ENCODE measurements around the gene WDR37.
"Not testable (repeated sequence)": the region's sequence is repeated elsewhere in the genome, so short reads cannot be mapped to it uniquely, and the experiment has no call there.

The WDR37 gene

DNA sequence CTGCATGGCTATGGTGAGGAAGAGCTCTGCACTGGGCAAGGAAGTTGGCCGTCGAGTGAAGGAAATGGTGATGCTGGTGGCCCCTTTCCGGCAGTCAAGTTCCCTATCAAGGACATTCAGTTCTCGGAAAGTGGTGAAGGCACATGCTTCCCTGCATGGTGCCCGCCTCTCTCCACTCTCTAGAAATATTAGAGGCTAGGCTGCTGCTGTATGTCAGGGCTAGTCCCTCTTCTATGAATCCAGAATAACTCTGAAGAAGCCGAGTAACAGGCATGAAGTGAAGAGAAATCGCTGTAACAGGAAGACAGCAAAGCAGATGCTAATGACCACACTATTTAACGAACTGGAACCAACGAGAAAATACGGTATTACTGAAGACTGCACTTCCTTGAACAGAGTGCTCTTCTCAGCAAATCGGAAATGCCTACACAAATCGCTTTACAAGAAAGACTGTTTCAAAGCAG, 12.6 kb upstream of the WDR37 start:
- DNase-seq (ENCODE audit: low read depth in 3 of 3): no peak

DNA sequence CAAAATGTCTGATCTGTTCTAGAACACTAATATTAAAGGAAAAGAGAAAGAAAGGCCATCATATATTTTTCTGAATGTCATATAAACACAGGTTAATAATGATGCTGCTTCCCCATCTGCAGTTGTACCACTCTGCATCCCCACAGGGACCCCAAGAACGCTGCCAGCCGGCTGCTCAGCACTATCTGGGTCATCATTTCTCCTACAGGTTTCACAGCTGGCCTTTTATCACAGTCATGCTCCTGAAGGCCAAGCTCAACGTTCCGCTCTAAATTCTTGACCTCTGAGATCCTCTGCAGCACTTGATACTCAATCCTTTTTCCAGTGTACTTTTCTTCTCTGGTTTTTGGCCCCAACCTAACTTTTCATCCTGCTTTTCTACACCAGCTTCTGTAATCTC, 12.0 kb upstream of the WDR37 start:
- no peak for DNase-seq (ENCODE audit: low read depth in 3 of 3)

DNA sequence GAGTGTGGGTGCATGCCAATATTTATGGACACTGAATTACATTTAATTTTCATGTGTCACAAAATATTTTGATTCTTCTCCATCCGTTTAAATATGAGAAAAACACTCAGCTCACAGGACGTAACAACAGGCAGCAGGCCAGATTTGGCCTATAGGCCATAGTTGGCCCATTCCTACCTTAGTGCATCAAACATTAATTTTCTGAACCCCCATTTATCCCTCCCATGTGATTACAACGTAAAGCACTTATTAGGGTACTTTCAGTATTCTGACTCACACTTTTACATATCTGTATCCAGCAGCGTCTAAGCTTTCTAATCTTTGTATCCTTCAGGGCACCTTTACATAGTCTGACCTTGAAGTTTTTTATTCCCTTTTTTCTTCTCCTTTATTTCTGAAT, 11.2 kb upstream of the WDR37 start:
- no peak for DNase-seq (ENCODE audit: low read depth in 3 of 3)

DNA sequence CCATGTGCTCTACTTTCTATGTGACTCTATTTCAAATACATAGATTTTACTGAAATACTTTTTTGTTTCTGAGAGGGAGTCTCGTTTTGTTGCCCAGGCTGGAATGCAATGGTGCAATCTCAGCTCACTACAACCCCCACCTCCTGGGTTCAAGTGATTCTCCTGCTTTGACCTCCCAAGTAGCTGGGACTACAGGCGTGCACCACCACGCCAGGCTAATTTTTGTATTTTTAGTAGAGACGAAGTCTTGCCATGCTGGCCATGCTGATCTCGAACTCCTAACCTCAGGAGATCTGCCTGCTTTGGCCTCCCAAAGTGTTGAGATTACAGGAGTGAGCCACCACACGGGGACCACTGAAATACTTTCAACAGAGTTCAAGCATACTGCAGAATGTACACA, 10.8 kb upstream of the WDR37 start:
- DNase-seq (ENCODE audit: low read depth in 3 of 3): no peak

DNA sequence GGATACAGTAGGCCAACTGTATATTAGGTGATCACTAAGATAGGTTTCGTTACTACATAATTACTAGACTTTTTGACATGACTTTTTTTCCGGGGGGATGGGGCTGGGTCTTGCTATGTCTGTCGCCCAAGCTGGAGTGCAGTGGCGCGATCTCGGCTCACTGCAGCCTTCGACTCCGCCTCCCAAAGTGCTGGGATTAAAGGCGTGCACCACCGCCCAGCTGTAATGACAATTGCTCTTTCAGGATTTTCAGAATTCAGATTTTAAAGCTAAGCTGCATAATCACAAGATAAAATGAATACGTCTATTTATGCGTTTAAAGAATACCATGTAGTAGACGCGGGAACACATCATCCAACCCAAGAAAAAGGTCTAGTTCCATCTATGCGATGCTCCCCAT, 8.2 kb upstream of the WDR37 start:
- no peak for DNase-seq (ENCODE audit: low read depth in 3 of 3)

DNA sequence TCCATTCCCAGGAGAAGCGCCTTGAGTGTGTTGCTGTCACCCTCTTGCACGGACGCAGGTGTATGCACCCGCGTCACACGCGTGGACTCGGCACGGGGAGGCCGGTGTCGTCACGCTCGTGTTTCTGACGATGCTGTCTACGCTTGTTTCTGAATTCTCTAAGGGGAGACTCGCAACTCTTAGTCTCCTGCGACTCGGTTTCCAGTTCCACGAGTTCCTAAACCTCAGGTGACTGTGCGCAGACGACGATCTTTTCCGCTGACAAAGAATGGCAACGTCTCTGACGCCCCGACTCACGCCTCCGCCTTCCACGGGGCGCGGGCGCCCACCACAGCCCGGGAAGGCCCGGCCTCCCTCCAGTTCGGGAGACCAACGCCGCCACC, 7.8 kb upstream of the WDR37 start:
- no peak for DNase-seq (ENCODE audit: low read depth in 3 of 3)

DNA sequence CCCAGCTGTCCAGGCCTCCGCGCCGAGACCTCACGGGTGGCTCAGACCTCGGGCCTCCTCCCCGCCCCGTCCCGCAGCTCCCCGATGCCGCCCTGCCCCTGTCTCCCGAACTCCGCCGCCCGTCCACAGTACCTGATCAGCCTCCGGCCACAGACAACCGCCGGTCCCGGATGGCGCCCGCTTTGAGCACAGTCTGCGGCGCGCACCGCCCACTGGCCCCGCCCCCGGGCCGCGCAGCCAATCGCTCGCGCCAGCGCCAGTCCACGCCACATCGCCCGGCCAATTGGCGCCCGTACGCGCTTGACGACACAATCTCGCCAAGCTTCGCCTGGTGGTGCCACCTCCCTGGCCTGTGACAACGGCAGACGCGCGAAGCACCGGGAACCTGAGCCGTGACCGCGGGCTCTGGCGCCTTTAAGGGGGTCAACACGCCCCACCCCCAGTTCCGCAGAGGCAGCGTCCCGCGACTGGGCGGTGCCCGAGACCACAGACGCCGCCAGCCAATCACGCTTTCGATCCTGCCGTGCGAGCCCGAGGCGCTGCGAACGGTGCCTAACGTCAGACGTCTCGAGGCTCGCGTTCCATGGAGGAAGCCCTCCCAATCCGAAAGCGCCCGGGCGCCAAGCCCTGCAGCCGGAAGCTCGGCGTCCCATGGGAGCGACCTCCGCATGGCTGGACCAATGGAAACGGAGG, 7.3 kb upstream of the WDR37 start, which contains the start of gene IDI1:
Gene IDI1 (minus strand): TSS at position 388 of the 693 bp plus-strand sequence. CDS start 116 bp downstream, at position 272.
- DNase-seq (ENCODE audit: low read depth in 3 of 3): peak; percentile 89 to 95 (median 92)

DNA sequence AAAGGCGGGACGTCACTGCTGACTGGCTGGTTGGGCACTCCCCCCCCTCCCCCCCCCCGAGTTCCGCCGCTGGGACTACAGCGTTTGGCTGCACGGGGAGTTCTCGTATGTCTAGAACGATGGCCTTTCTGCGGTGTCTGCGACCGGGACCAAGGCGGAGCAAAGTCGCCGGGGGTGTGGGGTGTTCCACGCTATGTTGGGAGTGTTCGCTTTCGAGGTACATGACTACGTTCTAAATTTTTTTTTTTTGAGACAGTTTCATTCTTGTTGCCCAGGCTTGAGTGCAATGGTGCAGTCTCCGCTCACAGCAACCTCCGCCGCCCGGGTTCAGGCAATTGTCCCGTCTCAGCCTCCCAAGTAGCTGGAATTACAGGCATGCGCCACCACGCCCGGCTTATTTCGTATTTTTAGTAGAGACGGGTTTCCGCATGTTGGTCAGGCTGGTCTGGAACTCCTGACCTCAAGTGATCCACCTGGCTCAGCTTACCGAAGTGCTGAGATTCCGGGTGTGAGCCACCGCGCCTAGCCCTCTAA, 6.7 kb upstream of the WDR37 start:
- no peak for DNase-seq (ENCODE audit: low read depth in 3 of 3)

DNA sequence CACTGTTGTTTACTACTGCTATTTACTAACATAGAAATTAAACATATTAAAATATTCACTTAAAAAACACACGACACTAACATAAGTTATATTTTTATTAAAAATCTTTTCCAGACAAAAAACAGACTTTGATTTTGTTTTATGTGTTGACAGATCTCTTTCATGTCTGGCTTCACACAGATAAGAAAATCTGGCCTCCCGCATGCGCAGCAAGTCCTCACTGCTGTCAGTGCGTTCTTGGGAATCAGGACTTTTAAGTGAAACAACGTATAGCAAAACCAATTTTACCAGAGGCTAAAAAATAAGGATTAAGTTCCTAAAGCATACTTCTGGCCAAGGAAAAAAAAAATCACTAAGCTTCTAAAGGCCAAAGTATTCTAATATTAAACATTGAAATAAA, 6.0 kb upstream of the WDR37 start:
- no peak for DNase-seq (ENCODE audit: low read depth in 3 of 3)

DNA sequence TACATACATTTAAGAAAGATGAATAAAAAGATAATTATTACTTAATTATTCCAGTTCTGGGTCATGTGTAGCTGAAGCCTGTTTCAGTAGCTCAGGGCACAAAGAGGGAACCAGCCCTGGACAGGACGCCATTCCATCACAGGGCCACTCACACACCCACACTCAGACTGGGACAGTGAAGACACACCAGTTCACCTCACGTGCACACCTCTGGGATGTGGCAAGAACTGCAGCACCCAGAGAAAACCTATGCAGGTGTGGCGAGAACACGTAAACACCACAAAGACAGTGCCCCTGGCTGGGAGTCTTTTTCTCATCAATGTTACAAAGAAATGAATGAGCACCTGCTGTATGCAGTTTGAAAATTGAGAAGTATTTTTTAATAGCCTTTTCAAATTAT, 5.6 kb upstream of the WDR37 start:
- DNase-seq (ENCODE audit: low read depth in 3 of 3): peak in 1 of 3 experiments; percentile 35

DNA sequence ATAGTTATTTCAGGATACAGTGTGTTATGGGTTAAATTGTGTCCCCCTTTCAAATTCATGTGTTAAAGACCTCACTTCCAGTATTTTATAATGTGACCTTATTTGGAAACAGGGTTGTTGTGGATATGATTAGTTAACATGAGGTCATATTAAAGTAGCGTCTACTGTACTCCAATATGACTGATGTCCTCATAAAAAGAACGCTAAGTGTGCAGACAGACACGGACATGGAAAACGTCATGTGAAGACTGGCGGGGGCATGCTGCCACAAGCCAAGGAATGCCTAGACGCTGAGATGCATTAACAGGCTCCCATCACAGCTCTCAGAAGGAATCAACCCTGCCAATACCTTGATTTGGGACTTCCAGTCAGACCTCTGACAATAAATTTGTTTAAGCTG, 1.5 kb upstream of the WDR37 start:
- no peak for DNase-seq (ENCODE audit: low read depth in 3 of 3)

DNA sequence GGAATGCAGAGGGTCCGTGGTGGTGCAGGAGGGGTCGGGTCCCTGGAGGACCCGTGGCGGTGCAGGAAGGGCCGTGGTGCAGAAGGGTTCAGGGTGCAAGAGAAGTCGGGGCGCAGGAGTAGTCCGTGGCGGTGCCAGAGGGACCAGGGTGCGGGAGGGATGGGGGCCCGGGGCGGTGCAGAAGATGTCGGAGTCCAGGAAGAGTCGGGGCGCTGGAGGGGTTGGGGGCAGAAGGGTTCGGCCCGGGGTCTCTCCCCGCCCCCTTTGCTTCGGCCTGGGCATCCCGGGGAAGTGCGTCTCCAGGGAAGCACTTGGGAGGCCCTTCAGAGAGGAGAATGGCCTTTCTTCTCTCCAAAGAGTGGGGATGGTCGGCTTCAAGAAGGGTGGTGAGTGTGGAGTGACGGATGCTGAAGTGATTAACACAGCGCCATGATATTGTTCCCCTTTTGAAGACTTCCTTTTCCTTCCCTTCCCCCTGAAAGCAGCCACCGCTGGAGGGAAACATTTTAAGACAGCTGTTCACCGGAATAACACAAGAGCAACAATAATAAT, 997 bp downstream of the WDR37 start:
- no peak for DNase-seq (ENCODE audit: low read depth in 3 of 3)

DNA sequence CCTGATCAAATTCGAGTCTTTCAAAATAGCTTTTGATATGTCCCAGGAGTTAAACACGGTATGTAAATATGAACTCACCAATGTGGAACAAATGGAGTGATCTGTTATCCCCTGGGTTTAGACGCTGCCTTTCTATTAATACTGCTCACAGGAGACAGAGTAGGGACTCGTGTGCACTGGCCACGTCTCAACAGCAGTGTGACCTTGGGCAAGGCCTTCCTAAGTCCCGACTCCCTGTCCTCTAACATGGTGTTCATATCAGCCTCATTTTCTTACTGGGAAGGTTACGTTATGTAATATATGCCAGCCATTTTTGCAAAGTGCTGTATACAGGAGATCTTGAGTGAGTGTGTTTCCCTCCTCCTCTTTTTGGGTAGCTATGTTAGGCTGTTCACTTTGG, 1.8 kb downstream of the WDR37 start:
- no peak for DNase-seq (ENCODE audit: low read depth in 3 of 3)

DNA sequence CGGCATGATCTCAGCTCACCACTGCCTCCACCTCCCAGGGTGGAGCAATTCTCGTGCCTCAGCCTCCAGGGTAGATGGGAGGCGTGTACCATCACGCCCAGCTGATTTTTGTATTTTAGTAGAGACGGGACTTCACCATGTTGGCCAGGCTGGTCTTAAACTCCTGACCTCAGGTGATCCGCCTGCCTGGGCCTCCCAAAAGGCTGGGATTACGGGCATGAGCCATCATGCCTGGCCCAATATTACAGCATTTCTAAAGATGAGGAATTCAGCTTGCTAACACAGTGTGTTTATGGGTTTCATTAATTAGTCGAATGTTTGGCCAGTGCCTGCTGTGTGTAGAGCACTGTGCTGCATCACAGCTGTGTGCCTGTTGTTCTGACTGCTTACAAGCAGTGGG, 3.7 kb downstream of the WDR37 start:
- no peak for DNase-seq (ENCODE audit: low read depth in 3 of 3)

DNA sequence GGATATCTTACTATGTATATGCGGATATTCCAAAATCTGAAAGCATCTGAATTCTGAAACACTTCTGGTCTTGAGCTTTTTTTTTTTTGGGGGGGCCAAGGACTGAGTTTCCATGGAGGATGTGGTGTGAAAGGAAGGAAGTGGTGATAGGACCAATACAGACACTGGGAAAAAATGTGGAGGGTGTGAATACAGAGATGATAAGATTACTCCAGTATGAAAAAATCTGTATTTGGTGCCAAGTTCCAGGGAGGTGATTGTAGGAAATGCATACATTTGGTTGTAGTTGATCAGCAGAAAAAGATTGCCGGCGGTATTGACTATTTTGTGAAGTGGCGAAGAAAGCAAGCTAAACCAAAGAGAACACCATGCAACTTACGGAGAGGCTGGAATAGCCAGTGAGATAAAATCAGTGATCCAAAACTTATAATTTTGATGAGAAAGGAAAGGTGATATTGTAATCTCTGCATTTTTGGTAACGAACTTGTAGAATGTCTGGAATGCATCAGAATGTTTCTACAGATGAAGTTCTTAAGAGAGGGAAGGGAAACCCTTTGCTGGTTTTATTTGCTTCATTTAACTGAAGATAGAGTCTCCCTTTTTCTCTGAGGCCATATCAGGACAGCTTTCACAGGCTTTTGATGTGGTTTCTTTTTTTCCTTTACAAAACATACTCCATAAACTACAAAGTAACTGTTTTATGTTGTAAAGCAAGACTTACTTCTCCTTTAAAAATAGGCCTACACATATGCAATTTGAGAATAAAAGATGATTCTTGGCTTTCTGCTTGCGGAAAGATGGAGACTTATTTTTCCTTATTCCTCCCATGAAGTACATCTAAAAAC, 6.0 kb downstream of the WDR37 start:
- DNase-seq (ENCODE audit: low read depth in 3 of 3): no peak

DNA sequence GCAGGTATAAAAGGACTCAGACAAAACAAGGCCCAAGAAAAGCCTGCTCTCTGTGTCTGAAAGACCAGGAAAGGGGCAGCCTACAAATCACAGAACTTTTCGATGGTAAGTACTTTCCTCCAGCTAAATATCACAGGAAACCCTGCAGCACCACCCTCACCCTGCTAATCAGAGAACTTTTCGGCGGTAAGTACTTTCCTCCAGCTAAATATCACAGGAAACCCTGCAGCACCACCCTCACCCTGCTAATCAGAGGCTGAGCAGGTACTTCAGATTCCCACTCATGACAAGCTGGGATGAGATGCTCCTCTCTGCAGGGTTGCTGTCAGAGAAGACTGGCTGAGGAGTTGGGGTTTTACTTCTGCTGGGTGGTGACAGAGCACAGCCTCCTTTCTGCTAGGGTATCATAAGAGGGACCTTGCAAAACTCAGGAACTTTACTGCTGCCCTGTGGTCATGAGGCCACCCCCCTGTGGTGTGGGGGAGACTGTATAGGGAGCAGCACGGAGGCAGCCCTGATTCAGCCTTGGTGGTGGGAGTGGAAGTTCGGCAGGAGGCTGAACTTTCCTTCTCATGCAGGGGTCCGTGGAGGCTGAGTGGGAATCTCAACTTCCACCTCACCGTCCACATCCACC, 7.2 kb downstream of the WDR37 start:
- no peak for DNase-seq (ENCODE audit: low read depth in 3 of 3)

DNA sequence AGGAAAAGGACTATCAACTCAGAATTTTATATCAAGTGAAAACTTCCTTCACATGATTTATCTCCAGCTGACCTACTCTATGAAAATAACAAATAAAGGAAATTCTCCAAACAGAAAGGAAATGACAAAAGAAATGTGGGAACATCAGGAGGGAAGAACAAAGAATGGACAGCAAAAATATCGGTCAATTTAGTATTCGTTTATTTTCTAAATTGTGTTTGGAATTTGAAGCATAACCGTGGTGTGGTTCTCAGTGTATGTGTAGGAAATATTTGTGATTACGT, 8.7 kb downstream of the WDR37 start:
- no peak for DNase-seq (ENCODE audit: low read depth in 3 of 3)

DNA sequence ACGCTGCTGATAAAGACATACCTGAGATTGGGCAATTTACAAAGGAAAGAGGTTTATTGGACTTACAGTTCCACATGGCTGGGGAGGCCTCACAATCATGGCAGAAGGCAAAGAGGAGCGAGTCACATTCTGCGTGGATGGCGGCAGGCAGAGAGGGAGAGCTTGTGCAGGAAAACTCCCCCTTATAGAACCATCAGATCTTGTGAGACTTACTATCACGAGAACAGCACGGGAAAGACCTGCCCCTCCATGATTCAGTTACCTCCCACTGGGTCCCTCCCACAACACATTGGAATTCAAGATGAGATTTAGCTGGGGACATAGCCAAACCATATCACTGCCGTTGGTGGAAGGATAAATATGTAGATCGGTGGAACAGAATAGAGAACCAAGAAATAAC, 10.5 kb downstream of the WDR37 start:
- DNase-seq (ENCODE audit: low read depth in 3 of 3): not testable (repeated sequence)

DNA sequence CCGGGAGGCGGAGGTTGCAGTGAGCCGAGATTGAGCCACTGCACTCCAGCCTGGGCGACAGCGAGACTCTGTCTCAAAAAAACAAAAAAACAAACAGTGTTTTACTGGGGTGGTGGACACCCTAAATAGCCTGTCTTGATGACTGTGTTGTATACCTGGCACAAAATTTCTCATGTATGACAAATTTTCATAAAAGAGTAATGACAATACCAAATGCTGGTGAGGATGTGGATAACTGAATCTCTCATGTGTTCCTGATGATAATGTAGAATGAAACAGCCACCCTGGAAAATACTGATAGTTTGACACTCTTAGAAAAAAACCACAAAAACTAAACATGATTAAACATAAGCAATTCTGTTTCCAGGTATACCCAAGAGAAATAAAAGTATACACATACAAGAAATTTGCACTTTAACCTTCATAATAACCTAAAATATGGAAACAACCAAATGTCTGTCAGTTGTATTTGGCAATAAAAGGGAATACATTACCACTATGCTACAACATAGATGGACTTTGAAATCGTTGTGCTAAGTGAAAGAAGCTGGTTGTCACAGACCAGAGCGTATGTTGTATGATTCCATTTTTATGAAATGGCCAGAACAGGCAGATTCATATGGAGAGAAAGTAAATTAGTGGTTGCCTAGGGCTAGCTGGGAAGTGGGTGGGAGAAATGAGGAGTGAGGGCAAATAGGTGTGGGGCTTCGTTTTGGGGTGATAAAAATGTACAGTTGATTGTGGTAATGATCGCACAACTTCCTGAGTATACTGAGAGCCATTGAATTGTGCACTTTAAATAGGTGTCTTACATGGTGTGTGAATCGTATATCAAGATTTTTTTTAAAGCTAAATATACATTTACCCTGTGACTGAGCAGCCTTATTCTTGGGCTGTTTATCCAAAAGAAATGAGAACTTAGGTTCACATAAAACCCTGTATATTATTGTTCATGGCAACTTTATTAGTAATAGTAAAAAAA, 12.5 kb downstream of the WDR37 start:
- DNase-seq (ENCODE audit: low read depth in 3 of 3): no peak

DNA sequence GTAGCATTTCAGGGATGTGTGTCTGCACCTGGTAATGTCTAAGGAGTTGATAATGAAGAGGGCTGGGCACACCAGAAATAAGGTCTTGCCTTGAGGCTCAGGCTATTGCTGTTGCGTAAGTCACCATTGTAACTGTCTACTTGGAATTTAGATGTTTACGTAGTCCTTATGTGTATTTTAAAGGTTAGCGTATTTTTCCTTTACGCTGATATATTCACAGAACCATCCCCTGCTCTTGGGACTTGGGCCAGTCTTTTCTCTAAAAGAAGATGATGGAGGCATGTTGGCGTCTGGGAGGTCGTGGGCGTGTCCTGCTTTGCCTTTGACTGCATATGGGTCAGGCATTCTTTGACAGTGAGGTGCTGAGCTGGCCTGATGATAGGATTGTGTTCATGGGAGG, 14.7 kb downstream of the WDR37 start:
- DNase-seq (ENCODE audit: low read depth in 3 of 3): no peak

DNA sequence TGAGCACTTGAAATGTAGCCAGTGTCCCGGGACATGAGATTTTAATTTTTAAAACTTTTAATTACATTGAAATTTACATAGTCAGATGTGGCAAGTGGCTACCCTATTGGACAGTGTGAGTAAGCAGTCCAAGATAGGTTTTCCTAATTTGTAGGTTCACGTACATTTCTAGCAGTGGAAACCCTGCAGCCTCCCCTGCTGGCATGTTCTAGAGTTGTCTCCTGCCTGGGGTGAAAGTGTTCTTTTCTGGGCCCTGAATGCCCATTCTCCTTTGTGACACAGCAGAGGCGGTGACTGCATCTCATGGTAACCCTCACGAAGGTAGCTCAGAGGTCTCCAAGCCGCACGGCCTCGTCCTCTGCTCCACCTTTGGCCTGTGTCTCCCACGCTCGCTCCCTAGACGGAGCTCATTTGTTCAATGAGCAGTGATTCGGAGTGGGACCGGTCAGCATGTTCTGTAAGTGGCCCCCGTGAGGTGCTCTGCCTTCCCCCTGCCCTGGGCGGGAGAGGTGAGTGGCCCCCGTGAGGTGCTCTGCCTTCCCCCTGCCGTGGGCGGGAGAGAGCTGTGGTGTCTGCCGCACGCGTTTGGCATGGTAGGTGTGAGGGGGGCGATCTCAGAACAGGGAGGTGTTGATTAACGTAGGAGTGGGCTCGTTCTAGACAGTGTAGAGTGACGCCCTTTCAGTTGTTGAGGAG, 18.0 kb downstream of the WDR37 start:
- DNase-seq (ENCODE audit: low read depth in 3 of 3): no peak
